AG08396 (cell line): ENCODE measurements around the gene ADGRL1.
"Not testable (repeated sequence)": the region's sequence is repeated elsewhere in the genome, so short reads cannot be mapped to it uniquely, and the experiment has no call there.

Experiments used
- DNase-seq: peaks from one replicate; pipeline ENCODE4 v3.0.0; 2012; ENCODE audit warnings: low spot score, mixed read lengths

Gene ADGRL1

GRCh38 chr19:14161305-14161704 is 44.7 kb downstream of the ADGRL1 start:
- DNase-seq: no peak

- no peak for DNase-seq
These were observed 45.8 kb downstream of the ADGRL1 start for GRCh38 chr19:14160017-14160703.

- DNase-seq: no peak
These were observed 46.9 kb downstream of the ADGRL1 start for GRCh38 chr19:14159059-14159458.

GRCh38 chr19:14158276-14159023 is 47.5 kb downstream of the ADGRL1 start:
- DNase-seq: no peak

- DNase-seq: no peak
These were observed 48.8 kb downstream of the ADGRL1 start for GRCh38 chr19:14156971-14157717.

GRCh38 chr19:14156122-14156521 is 49.8 kb downstream of the ADGRL1 start:
- no peak for DNase-seq

GRCh38 chr19:14155371-14155770 is 50.6 kb downstream of the ADGRL1 start:
- no peak for DNase-seq

- DNase-seq: no peak
These were observed 53.3 kb downstream of the ADGRL1 start for GRCh38 chr19:14152713-14153112.

- no peak for DNase-seq
These were observed 55.0 kb downstream of the ADGRL1 start for GRCh38 chr19:14150770-14151661.

- no peak for DNase-seq
These were observed 55.8 kb downstream of the ADGRL1 start for GRCh38 chr19:14150041-14150769.

- peak; percentile 51 for DNase-seq
These were observed 56.4 kb downstream of the ADGRL1 start for GRCh38 chr19:14149509-14149994.

GRCh38 chr19:14148751-14149410 is 57.1 kb downstream of the ADGRL1 start:
- DNase-seq: no peak

GRCh38 chr19:14147797-14148605 is 58.0 kb downstream of the ADGRL1 start:
- peak; percentile 90 for DNase-seq

GRCh38 chr19:14146789-14147216 is 59.2 kb downstream of the ADGRL1 start:
- DNase-seq: peak; percentile 79

- DNase-seq: not testable (repeated sequence)
These were observed 59.8 kb downstream of the ADGRL1 start for GRCh38 chr19:14146169-14146568.

GRCh38 chr19:14145381-14145780 is 60.6 kb downstream of the ADGRL1 start:
- DNase-seq: no peak

- DNase-seq: no peak
These were observed 63.4 kb downstream of the ADGRL1 start for GRCh38 chr19:14142262-14143190.

GRCh38 chr19:14141041-14141440 is 64.9 kb downstream of the ADGRL1 start:
- no peak for DNase-seq
